Cardiac fibroblast (primary cell): ENCODE data around the gene HAUS8.
A peak's percentile ranks its signal among the peaks of the same experiment; 100 is the strongest.
"Not testable (repeated sequence)": the region's sequence is repeated elsewhere in the genome, so short reads cannot be mapped to it uniquely, and the experiment has no call there.

Source experiments
- DNase-seq, 2 donors: peaks; one replicate each; pipeline versions ENCODE4 v3.0.0 to v3.0.0-alpha.2; 2010; ENCODE audit warnings: low read depth in 2 of 2
- H3K4me3 ChIP-seq, 2 donors: replicated peaks in 1 of 2; 1 replicate in 1 of 2; 2 replicates in 1 of 2; pipeline ENCODE4 v1.5.1; 2011; ENCODE audit warnings: low read depth in 2 of 2, low read length in 2 of 2, mild to moderate bottlenecking in 2 of 2, moderate library complexity in 1 of 2
- TF ChIP-seq, protein P1 (sequence below): IDR thresholded peaks from one replicate; pipeline ENCODE4 v1.5.1; 2011; ENCODE audit warnings: low read depth, mild to moderate bottlenecking, low read length, inconsistent platforms

HAUS8 gene

GRCh38 chr19:17021328-17021727, 53.9 kb downstream of the HAUS8 start:
- peak; percentile 17 to 71 for DNase-seq
- no peak overlapping the region for H3K4me3 ChIP-seq
- TF ChIP-seq, protein P1, sequence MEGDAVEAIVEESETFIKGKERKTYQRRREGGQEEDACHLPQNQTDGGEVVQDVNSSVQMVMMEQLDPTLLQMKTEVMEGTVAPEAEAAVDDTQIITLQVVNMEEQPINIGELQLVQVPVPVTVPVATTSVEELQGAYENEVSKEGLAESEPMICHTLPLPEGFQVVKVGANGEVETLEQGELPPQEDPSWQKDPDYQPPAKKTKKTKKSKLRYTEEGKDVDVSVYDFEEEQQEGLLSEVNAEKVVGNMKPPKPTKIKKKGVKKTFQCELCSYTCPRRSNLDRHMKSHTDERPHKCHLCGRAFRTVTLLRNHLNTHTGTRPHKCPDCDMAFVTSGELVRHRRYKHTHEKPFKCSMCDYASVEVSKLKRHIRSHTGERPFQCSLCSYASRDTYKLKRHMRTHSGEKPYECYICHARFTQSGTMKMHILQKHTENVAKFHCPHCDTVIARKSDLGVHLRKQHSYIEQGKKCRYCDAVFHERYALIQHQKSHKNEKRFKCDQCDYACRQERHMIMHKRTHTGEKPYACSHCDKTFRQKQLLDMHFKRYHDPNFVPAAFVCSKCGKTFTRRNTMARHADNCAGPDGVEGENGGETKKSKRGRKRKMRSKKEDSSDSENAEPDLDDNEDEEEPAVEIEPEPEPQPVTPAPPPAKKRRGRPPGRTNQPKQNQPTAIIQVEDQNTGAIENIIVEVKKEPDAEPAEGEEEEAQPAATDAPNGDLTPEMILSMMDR = no peak

GRCh38 chr19:17020823-17021222, 54.4 kb downstream of the HAUS8 start:
- H3K4me3 ChIP-seq = no peak overlapping the region
- TF ChIP-seq, protein P1 = no peak
- DNase-seq = peak; percentile 7 to 53

GRCh38 chr19:17020385-17020784, 54.9 kb downstream of the HAUS8 start:
- TF ChIP-seq, protein P1 = no peak
- H3K4me3 ChIP-seq = no peak overlapping the region
- DNase-seq = peak in 1 of 2 donors; percentile 14

GRCh38 chr19:17014212-17014861, 60.9 kb downstream of the HAUS8 start:
- DNase-seq = peak in 1 of 2 donors; percentile 30
- H3K4me3 ChIP-seq = not testable (repeated sequence)

GRCh38 chr19:17011485-17011884, 63.8 kb downstream of the HAUS8 start:
- DNase-seq = no peak
- no peak overlapping the region for H3K4me3 ChIP-seq
- TF ChIP-seq, protein P1 = no peak

GRCh38 chr19:17006579-17006978, 68.7 kb downstream of the HAUS8 start:
- no peak for DNase-seq
- TF ChIP-seq, protein P1 = no peak
- H3K4me3 ChIP-seq = no peak overlapping the region

- DNase-seq = no peak
- TF ChIP-seq, protein P1 = no peak
- H3K4me3 ChIP-seq = no peak overlapping the region
These were observed 70.3 kb downstream of the HAUS8 start for GRCh38 chr19:17005000-17005399.
